HG02678 (cell line): ENCODE measurements around the gene RARG.
"Not testable (repeated sequence)": the region's sequence is repeated elsewhere in the genome, so short reads cannot be mapped to it uniquely, and the experiment has no call there.

ENCODE experiments used
- ATAC-seq: cut with Tn5 transposase; IDR thresholded peaks from one replicate; pipeline ENCODE4 v1.9.1; 2021; ENCODE audit warnings: mild to moderate bottlenecking, moderate library complexity; ENCODE audit not compliant: unreplicated experiment

Gene RARG

GRCh38 chr12:53174881-53175491 is 57.0 kb downstream of the RARG start:
- no peak for ATAC-seq

GRCh38 chr12:53173085-53173715 is 58.8 kb downstream of the RARG start:
- ATAC-seq: no peak

- no peak for ATAC-seq
Observed at GRCh38 chr12:53172352-53172751, 59.7 kb downstream of the RARG start.

GRCh38 chr12:53171725-53172329 is 60.2 kb downstream of the RARG start:
- no peak for ATAC-seq

- no peak for ATAC-seq
Observed at GRCh38 chr12:53170876-53171724, 60.9 kb downstream of the RARG start.

- ATAC-seq: no peak
Observed at GRCh38 chr12:53170215-53170614, 61.8 kb downstream of the RARG start.

GRCh38 chr12:53169644-53170043 is 62.4 kb downstream of the RARG start:
- no peak for ATAC-seq

GRCh38 chr12:53166837-53167236 is 65.2 kb downstream of the RARG start:
- no peak for ATAC-seq

- ATAC-seq: not testable (repeated sequence)
Observed at GRCh38 chr12:53163008-53163407, 69.0 kb downstream of the RARG start.

- ATAC-seq: no peak
Observed at GRCh38 chr12:53161119-53161911, 70.7 kb downstream of the RARG start.

- no peak for ATAC-seq
Observed at GRCh38 chr12:53160673-53161072, 71.3 kb downstream of the RARG start.
